Measurements from ENCODE around the gene ARFGAP2.

- TF ChIP-seq CTCF (IDR thresholded peaks at IDR 0.05 in 8 of 11, conservative IDR thresholded peaks at IDR 0.05 in 3 of 11) (no peak), POLR2A (IDR thresholded peaks at IDR 0.05) (no peak), POLR2AphosphoS5 (IDR thresholded peaks at IDR 0.05) (no peak)
Observed at GRCh38 chr11:47161890-47162289, 14.8 kb downstream of the ARFGAP2 start.
